SHP77 (cell line): ENCODE results near the gene IQGAP3.

Experiments used
- DNase-seq, 2 experiments: peaks; one replicate each; lab custom pipeline; 2025; lab: John Stamatoyannopoulos, UW

The IQGAP3 gene

DNA sequence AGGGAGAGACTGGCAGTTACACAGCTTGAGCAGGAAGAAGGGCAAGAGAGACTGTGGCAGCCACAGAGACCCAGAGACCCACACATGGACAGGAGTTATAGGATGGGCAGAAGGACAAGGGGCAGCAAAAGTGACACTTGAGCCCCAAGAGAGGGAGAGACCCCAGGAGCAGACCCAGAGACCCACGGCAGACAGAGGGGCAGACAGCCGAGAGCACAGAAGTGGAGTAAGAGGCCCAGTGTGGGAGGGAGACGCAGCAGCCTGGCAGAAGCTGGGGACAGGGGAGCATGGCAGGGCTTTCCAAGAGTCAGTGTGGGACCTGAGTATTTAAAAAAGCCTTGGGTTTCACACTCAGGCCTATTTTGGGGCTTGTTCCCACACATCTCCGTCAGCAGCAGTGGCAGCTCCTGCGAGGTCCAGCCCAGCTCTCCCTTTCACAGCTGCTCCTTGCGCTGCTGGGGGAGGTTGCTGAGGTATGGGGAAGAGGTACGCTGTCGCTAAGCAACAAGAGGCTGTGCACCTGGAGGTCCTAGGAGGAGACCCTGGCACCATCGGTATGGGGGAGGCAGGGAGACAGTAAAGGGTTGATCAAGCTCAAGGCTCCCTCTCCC, 62.8 kb downstream of the IQGAP3 start:
- DNase-seq = peak in 1 of 2 experiments; percentile 34

DNA sequence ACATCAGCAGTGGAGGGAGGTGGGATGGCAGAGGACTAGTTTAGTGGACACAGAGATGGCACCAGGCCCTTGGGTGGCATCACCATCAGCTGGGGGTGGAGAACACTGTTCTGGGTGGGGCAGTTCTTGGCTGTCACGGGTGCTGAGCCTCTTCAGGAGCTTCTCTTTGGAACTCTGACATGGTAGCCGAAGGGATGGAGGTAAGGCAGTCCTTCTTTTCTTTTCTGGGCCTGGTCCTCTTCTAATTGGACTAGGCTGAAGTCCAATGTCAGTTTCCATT, 63.5 kb downstream of the IQGAP3 start:
- no peak for DNase-seq

DNA sequence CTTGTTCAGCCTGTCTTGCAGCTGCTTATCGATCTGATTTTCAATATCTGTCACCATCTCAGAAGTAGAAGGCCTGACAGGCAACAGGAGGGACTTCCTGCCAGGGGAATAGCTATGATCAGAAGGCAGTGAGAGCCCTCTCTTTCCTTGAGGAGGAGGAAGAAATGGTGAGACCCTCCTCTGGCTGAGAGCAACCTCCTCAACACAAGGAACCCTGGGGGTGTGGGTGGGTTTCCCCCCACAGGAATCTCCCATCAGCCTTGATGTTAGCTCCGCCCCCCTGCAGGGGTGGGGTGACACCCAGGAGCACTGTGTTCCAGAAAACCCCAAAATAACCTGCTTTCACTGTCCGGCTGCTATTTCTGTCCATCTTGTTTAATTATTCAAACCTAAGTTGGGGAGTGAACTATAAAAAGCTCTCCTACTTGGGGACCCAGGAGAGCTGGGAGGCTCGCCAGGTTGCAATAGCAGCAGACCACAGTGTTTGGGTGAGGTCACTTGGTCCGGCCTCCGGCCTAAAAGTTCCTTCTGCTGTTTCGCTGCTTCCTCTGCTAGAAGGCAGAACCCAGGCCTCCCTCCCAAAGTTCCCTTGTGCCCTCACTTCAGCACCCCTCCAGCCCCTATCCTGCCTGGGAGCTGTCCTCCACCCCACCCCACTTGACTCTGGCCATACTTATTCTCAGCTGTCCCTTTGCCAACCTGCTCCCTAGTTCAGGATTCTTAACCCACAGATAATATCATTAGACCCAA, 64.0 kb downstream of the IQGAP3 start:
- no peak for DNase-seq

DNA sequence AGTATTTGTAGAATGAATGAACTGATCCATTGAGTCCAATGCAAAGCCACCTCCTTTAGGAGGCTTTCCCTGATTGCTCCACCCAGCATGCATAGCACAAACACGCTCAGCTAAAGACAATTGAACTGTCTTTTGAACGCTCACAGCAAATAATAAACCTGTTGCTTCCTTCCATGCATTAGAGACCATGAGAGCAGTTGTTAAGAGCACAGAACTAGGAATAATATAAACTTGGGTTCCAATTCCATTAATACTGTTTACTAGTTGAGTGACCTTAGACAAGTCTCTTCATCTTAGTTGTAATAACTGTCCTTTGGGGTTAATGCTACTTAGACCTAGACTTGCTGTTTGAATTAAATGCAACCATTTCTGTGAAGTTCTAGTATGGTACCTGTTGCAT, 65.9 kb downstream of the IQGAP3 start:
- no peak for DNase-seq

DNA sequence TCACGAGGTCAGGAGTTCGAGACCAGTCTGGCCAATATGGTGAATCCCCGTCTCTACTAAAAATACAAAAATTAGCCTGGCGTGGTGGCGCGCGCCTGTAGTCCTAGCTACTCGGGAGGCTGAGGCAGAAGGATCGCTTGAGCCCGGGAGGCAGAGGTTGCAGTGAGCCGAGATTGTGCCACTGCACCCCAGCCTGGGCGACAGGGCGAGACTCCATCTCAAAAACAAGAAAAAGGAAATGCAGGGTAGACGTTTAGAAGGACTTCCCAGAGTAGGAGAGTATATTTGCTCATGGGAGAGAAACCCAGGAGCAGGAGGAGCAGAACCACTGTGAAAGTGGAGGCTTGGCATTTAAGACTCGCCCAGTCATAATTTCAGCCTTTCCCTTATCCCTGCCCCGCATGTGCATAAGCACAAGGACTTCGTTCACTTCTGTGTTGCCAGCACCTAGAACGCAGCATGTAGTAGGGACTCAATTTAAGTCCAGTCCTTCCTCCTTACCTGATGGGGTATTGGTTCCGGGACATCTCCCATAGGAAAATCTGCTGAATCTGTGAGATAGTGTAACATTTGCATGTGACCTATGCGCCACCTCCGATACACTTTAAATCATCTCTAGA, 66.6 kb downstream of the IQGAP3 start:
- DNase-seq = no peak

DNA sequence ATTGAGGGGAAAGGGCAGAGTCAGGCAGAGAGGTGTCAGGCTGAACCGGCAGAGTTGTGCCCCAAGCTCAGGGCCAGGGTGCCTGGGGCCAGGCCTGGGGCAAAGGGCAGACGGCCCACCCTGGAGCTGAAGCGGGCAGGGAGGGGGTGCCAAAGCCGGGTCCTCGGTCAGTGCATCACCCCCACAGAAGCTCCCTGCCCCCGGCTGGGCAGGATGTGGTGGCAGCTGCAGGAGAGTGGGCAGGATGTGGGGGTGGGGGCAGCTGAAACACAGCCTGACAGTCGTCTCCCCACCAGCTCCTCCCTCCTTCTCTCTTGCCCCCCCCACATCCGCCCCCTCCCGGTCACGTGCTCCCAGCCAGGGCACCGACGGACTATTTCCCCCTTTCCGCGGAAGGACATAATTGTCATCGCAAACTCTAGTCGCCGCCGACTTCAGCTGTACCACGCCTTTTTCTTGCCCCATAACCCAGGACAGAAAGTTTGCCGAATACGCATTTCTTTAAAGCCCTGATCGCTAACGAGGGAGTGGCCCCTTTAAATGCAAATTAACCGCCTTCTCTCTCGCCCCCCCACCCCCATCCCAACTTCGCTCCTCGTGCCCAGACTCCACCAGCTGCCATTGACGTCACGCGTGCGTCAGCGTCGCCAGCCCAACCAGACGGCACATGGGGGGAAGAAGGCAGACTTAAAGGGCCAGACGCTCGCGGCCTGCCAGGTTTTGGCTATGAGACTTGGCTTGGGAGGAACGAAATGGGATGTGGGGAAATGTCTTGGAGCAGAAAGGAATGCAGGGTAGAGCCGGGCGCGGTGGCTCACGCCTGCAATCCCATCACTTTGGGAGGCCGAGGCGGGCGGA, 67.3 kb downstream of the IQGAP3 start:
- DNase-seq = peak; percentile 100

DNA sequence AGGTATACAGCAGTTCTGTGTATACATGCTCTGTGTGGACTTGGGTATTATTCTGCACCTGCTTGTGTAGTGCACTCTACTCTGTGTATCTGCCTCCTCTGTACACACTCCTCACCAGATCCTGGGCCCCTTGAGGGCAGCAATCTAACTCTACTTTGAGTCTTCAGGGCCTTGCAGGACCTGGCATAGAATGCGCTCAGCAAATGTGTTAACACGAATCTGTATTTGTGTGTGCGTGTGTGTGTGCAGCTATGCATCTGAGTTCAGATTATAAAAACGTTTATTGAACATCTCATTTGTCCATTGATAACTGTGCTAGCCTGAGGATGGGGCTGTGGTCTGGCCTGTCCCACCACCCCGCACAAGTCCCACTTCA, 67.9 kb downstream of the IQGAP3 start:
- peak; percentile 90 to 92 for DNase-seq

DNA sequence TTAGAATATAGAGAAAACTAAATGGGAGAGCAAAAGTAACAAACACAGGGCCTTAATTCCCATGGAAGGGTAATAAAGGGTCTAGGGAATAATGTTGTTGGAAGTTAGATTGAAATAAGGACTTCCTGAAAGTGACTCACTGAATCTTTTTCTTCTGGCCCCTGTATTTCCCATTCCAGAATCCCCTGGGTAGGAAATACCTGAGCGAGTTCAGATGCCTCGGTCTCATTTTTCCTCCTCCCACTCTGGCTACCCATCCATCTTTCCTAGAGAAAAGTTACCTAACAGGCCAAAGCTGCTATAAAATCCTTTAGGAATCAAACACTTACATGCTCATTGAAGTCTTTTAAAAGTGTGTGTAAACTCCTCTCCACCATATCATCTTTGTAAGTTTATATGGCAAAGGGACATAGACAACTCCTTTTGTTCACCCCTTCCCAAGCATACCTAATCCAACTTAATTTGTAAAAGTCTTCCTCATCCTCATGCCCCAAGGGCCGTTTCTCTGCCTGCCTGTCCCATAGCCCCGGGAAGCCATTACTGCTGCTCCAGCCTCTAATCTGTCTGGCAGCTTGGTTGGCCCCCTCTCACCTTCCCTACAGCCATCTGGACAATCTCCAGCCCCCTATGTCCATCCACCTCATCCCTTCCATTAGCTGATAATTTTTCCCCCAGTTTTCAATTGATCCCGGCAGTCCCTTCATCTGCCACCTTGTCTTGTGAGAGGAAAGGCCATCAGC, 68.5 kb downstream of the IQGAP3 start:
- DNase-seq = no peak

DNA sequence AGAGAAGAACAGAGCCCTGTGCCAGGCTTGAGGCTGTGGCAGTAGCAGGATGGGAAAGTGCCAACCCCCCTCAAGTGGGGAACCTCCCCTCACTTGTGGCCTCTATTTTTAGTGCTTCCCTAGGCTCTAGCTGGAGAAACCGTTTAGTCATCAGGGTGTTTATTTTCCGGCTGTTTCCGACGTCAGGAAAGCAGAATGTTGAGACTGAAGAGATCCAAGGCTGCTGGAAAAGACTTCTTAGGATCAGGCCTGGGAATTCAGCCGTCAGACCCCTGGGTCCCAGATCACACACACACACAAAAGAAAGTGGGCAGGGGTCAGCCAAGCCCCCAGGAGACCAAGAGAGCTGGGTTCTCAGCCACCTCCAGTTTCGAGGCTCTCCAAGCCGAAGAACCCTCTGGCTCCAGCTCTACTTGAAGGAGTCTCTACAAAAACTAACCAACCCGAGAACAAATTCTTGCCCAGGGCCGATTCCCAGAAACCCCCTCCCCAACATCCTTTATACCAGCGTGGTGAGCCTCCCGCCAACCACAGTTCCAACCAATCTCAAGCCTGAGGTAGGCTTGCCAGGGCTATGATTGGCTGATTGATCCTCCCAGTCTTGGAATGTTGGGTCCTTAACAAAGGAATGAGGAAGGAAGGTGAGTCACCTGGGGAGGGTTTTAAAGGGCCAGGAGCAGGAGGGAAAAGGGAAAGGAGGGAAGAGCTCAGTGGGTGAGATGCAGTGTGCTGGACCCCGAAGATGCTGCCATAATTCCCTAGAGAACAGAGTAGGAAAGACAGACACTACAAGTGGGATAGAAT, 69.3 kb downstream of the IQGAP3 start:
- peak; percentile 58 to 81 for DNase-seq

DNA sequence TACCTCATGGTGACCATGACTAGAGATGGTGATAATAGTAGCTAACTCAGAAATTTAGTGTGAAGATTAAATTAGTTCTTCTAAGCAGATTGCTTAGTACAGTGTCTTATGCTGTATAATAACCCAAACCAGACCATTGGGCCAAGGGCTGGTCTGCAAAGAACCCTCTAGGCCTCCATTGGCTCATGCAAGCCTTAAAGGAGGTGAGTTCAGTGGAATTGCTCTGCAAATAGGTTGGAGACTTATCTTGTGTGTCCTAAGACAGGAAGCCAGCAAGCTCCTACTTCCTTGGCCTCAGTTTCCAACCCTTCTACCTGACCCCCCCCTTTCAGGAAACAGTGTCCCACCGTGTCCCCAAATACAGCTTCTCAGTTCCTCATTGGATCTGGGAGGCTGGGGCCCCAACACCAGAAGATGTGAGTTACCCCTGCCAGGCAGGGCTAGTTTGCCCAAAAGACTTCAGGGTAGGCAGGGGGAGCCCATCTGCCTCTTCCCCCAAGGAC, 69.9 kb downstream of the IQGAP3 start:
- no peak for DNase-seq

DNA sequence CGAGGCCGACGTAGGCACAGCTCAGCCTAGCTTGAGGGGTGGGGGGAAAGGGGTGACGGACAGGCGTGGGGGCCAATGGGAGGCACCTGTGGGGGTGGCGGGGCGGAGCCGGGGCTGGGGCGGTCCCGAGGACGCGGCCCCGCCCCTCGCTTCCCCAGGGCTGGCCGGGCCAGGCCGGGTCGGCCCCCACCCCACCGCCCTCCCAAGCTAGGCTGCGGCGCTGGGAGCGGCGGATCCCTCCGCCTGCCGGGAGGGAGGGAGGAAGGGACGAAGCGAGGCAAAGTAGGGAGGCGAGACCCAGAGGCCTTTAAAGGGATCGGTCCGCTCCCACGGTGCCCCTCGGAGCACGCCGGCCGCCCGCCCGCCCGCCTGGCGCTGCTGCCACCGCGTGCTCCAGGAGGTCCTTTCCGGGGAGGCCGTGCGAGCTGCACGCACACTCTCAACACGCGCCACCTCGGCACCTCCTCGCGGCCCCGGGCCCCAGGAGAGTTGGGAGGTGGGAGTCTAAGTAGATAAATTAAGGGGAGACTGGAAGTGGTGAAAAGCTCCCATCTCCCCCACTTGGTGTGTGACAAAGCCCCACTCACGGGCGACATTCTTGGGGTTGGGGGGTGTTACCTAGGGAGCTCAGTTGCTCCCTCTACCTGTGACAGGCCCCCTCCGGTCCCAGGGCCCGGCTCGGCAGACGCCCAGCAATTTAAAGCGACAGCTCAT, 71.4 kb downstream of the IQGAP3 start:
- peak; percentile 96 to 100 for DNase-seq

DNA sequence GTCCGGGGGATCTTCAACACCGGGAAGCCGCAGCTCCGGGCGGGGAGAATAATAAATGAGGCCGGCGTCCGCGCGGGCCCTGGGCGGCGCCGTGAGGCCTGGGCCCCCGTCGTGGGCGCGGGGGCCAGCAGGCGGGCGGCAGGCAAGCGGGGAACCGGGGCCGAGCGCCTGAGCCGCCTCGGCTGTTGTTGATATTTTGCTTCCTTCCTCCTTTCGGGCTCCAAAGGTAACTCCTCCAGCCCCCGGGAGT, 71.9 kb downstream of the IQGAP3 start, which contains the start of gene MEF2D:
Gene MEF2D, minus strand, starts transcription at position 233 of the 250 bp plus-strand sequence. CDS start 17,483 bp downstream, outside the sequence.
- DNase-seq = no peak

DNA sequence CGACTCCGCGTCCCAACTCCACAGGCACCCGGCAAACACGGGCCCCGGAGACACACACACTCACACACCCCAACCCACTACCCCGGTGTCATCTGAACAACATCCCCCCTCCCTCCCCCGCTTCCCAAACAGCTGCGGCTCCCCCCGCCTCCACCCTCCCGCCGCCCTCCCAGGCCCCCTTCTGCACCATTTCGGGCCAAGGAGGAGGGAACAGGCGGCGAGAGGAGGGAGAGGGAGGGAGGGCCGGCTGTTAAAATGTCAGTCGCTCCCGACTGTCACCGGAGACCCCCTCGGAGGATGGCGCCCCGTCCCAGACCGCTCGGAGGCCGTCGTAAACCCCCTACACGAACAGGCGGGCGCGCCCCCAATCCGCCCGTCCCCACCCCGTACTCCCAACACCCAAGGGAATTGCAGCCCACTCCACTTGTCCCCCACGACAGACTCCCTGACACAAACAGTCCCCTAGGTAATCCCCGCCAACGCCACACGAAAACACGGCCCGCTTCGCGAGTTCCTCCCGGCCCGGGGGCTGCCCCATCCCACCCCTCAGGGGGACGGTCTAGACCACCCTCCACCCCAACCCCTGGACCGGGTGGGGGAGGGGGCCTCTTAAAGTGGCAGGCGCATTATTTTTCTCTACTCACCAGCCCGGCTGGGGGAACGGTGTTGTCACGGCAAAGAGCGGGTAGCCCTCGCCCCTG, 72.4 kb downstream of the IQGAP3 start:
- DNase-seq = peak in 1 of 2 experiments; percentile 62

DNA sequence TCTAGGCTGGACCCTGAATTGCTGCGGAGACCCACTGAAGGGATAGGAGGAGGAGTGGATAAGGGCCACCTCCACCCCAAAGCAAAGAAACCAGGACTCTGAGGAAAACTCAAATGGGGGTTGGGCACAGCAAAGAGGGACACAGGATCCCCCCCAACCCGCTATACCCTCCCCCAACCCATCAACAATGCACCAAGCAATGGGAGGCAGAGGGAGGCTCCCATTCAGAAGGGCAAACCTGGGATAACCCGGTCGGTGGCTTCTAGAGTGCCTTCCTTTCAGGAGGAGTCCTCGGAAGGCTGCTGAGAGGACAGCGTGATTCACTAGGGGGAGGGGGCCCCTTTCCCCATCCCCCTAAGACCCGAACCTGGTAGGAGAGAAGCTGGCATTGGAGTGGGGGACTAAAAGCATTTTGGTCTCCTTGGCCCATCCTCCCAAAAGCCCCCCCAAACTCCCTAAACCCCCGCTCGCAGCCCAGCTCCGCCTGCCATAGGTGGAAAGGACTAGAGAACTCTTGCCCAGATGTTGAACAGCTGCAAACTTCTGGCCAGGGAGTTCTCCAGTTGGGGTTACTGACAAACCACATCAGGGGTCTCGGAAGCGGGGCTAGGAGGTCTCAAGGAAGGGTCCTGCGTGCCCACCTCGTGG, 73.0 kb downstream of the IQGAP3 start:
- DNase-seq = no peak

DNA sequence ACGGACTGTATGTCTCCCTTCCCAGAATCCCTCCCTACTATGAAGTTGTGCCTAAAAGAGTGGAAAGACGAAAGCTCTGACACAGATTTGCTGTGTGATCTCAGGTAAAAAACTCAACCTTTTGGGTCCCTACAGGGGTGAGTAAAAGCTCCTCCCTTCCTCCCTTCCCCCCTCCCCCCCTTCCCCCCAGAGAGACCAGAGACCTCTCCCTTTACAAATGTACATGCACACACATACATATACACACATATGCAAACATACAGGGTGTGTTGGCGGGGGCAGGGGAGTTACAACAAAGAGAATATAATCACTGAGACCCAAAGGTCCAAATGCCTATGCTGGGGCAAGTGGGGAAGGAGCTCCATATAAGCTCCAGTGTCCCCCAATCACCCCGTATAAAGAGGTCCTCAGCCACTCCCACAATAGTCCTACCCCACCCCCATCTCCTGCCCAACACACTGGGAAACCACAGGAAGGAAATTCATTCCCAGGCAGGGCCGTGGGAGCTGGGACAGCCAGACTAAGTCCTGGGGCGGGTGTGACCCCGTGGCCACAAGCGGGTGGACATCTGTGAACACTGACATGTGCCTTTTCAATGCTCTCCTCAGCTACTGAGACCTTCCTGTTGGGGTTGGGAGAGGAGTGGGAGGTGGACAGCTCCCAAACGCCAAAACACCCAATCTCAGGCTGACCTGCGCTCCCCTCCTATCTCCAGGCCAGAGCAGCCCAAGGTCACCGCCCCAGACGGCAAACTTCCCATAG, 73.8 kb downstream of the IQGAP3 start:
- no peak for DNase-seq

DNA sequence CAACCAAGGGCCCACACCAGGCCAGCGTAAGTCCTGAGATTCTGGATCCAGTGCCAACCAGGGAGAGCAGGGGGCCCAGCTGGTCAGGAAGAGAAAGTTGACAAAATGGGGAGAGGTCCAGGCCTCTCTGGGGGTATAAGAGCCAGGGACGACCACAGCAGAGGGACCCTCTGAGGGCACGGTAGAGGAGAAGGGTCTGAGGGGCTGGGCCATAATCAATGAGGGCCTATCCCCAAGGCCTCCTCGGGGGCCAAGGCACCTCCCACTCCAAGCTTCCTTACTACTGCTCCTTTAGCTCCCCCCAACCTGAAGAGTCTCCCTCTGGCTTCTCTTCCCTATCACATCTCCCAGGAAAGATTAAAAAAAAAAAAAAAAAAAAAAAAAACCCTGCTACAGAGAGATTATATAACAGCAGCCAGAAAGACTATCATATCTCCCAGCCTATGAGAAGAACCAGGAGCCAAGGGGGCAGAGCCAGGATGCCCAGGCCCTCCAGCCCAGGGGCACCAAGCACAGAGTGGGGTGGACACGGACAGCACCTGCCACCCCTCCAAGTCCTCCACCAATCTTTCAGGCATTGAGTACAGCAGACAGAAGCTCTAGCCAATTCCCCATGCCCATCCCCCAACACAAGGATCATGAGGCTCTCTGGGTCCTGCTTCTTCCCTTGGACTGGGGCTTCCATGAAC, 74.5 kb downstream of the IQGAP3 start:
- DNase-seq = no peak

DNA sequence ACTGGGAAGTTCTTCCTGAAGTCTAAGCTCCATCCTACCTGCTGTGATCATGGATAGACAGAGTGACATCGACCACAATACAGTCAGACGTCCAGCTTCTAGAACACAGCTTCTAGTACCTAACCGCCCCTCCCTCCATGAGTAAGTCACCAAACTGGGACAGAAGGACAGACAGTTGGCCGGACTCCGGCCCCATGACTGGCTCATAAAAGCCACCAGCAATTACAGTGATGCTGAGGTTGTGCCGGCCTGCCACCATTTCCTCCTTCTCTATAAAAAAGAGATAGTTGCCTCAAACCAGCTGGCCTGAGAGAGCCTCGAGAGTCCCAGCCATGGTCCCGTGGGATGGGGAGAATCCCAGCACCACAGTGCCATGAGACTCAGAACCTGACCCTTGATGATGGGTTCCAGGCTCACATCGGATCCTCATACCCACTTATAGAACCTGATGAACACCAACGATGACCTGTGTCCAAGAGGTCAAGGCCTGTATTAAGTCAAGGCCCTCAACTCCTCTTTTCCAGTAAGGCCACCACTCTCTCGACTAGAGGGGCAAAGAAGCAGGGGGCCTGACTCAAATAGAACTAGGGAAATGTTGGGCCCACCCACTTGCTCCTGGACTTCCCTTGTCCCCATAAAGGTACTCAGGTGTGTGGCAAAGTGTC, 75.2 kb downstream of the IQGAP3 start:
- DNase-seq = no peak
